Measurements from ENCODE around the gene TBCEL. TPM values are rescaled to one million over a fixed set of nuclear protein-coding genes. Genes with fewer than 3 reads are reported as not detected.

TBCEL gene
- total and polyA plus RNA-seq, 2 donors (not counting 1 experiment from before 2014, with no cell fraction given): 21.1 to 25.8 TPM

- no peak overlapping the region for H3K4me3 ChIP-seq (replicated peaks in 1 of 4; ENCODE audit: control extremely low read depth in 1 of 4, insufficient read depth in 1 of 4, low read depth in 3 of 4, low read length in 4 of 4)
- H3K36me3 ChIP-seq (ENCODE audit: control insufficient read depth, insufficient read depth, low read length): no peaks in the 10 kb centered on the region
- no peak overlapping the region for H3K9ac ChIP-seq (ENCODE audit: insufficient read depth, low read length)
- no peak overlapping the region for H2AFZ ChIP-seq (ENCODE audit: low read length)
- H3K27me3 ChIP-seq (ENCODE audit: control insufficient read depth, insufficient read depth, low read length): no peaks in the 10 kb centered on the region
- H3K4me2 ChIP-seq (ENCODE audit: extremely low read depth, insufficient read depth, low read length): no peak overlapping the region
- DNase-seq (ENCODE audit: low read depth in 2 of 2): no peak
- H4K20me1 ChIP-seq (ENCODE audit: control insufficient read depth, extremely low read depth, insufficient read depth, low read length): no peaks in the 10 kb centered on the region
- TF ChIP-seq CTCF (conservative IDR thresholded peaks at IDR 0.05 in 1 of 2, IDR thresholded peaks at IDR 0.05 in 1 of 2; ENCODE audit: low read depth in 1 of 2, low read length in 2 of 2) (no peak), EZH2 (IDR thresholded peaks at IDR 0.05; ENCODE audit: low read length, missing control alignments) (no peak)
- no peaks in the 10 kb centered on the region for H3K9me3 ChIP-seq (ENCODE audit: control insufficient read depth, insufficient read depth, low read depth, low read length)
- no peak overlapping the region for H3K27ac ChIP-seq (ENCODE audit: insufficient read depth, low read length)
- H3K4me1 ChIP-seq (ENCODE audit: control insufficient read depth, extremely low read depth, insufficient read depth, low read length): no peaks in the 10 kb centered on the region
- H3K79me2 ChIP-seq (ENCODE audit: control insufficient read depth, insufficient read depth, low read length): no peaks in the 10 kb centered on the region
Measured at GRCh38 chr11:121117788-121118187, 93.9 kb downstream of the TBCEL start.

GRCh38 chr11:121119440-121119839 lies 95.5 kb downstream of the TBCEL start:
- TF ChIP-seq EZH2 (IDR thresholded peaks at IDR 0.05; ENCODE audit: low read length, missing control alignments) (no peak), CTCF (conservative IDR thresholded peaks at IDR 0.05 in 1 of 2, IDR thresholded peaks at IDR 0.05 in 1 of 2; ENCODE audit: low read depth in 1 of 2, low read length in 2 of 2) (no peak)
- Histone ChIP-seq H3K27me3 (ENCODE audit: control insufficient read depth, insufficient read depth, low read length) (no peaks in the 10 kb centered on the region), H3K79me2 (ENCODE audit: control insufficient read depth, insufficient read depth, low read length) (no peaks in the 10 kb centered on the region), H2AFZ (ENCODE audit: low read length) (no peak overlapping the region), H3K27ac (ENCODE audit: insufficient read depth, low read length) (no peak overlapping the region), H3K9ac (ENCODE audit: insufficient read depth, low read length) (no peak overlapping the region), H3K9me3 (ENCODE audit: control insufficient read depth, insufficient read depth, low read depth, low read length) (no peaks in the 10 kb centered on the region), H3K4me2 (ENCODE audit: extremely low read depth, insufficient read depth, low read length) (no peak overlapping the region), H3K4me1 (ENCODE audit: control insufficient read depth, extremely low read depth, insufficient read depth, low read length) (no peaks in the 10 kb centered on the region), H3K36me3 (ENCODE audit: control insufficient read depth, insufficient read depth, low read length) (no peaks in the 10 kb centered on the region), H3K4me3 (replicated peaks in 1 of 4; ENCODE audit: control extremely low read depth in 1 of 4, insufficient read depth in 1 of 4, low read depth in 3 of 4, low read length in 4 of 4) (no peak overlapping the region), H4K20me1 (ENCODE audit: control insufficient read depth, extremely low read depth, insufficient read depth, low read length) (no peaks in the 10 kb centered on the region)
- DNase-seq (ENCODE audit: low read depth in 2 of 2): no peak

- no peak for DNase-seq (ENCODE audit: low read depth in 2 of 2)
- H3K79me2 ChIP-seq (ENCODE audit: control insufficient read depth, insufficient read depth, low read length): no peaks in the 10 kb centered on the region
- H3K36me3 ChIP-seq (ENCODE audit: control insufficient read depth, insufficient read depth, low read length): no peaks in the 10 kb centered on the region
- H3K27ac ChIP-seq (ENCODE audit: insufficient read depth, low read length): no peak overlapping the region
- H3K4me3 ChIP-seq (replicated peaks in 1 of 4; ENCODE audit: control extremely low read depth in 1 of 4, insufficient read depth in 1 of 4, low read depth in 3 of 4, low read length in 4 of 4): no peak overlapping the region
- H4K20me1 ChIP-seq (ENCODE audit: control insufficient read depth, extremely low read depth, insufficient read depth, low read length): no peaks in the 10 kb centered on the region
- H3K4me2 ChIP-seq (ENCODE audit: extremely low read depth, insufficient read depth, low read length): no peak overlapping the region
- TF ChIP-seq CTCF (conservative IDR thresholded peaks at IDR 0.05 in 1 of 2, IDR thresholded peaks at IDR 0.05 in 1 of 2; ENCODE audit: low read depth in 1 of 2, low read length in 2 of 2): no peak
- TF ChIP-seq EZH2 (IDR thresholded peaks at IDR 0.05; ENCODE audit: low read length, missing control alignments): no peak
- H3K4me1 ChIP-seq (ENCODE audit: control insufficient read depth, extremely low read depth, insufficient read depth, low read length): no peaks in the 10 kb centered on the region
- H3K27me3 ChIP-seq (ENCODE audit: control insufficient read depth, insufficient read depth, low read length): no peaks in the 10 kb centered on the region
- H2AFZ ChIP-seq (ENCODE audit: low read length): no peak overlapping the region
- no peak overlapping the region for H3K9ac ChIP-seq (ENCODE audit: insufficient read depth, low read length)
- no peaks in the 10 kb centered on the region for H3K9me3 ChIP-seq (ENCODE audit: control insufficient read depth, insufficient read depth, low read depth, low read length)
Measured at GRCh38 chr11:121122328-121122727, 98.4 kb downstream of the TBCEL start.
